Activated T-cell treated with anti-CD3 and anti-CD28 coated beads for 48 hours (primary cell): ENCODE results near the gene ARNT2.

Experiments used
- DNase-seq: peaks from one replicate; pipeline ENCODE4 v3.0.0-alpha.2; 2020; ENCODE audit warnings: low read depth

ARNT2 gene

GRCh38 chr15:80442728-80443403 is 38.7 kb downstream of the ARNT2 start:
- DNase-seq, result no peak

- no peak for DNase-seq
Observed at GRCh38 chr15:80444680-80445251, 40.6 kb downstream of the ARNT2 start.

- no peak for DNase-seq
Observed at GRCh38 chr15:80445300-80446041, 41.3 kb downstream of the ARNT2 start.

- DNase-seq, result no peak
Observed at GRCh38 chr15:80447077-80447476, 42.9 kb downstream of the ARNT2 start.

GRCh38 chr15:80449825-80450224 is 45.6 kb downstream of the ARNT2 start:
- DNase-seq, result no peak

GRCh38 chr15:80450811-80451321 is 46.7 kb downstream of the ARNT2 start:
- DNase-seq, result no peak

GRCh38 chr15:80452166-80452565 is 48.0 kb downstream of the ARNT2 start:
- no peak for DNase-seq

GRCh38 chr15:80455051-80455648 is 51.0 kb downstream of the ARNT2 start:
- no peak for DNase-seq

- DNase-seq, result peak; percentile 37
Observed at GRCh38 chr15:80455668-80456442, 51.7 kb downstream of the ARNT2 start.

GRCh38 chr15:80456517-80457492 is 52.6 kb downstream of the ARNT2 start:
- DNase-seq, result no peak

- no peak for DNase-seq
Observed at GRCh38 chr15:80457896-80458295, 53.7 kb downstream of the ARNT2 start.

- no peak for DNase-seq
Observed at GRCh38 chr15:80458580-80458979, 54.4 kb downstream of the ARNT2 start.

- DNase-seq, result no peak
Observed at GRCh38 chr15:80459380-80459779, 55.2 kb downstream of the ARNT2 start.

- no peak for DNase-seq
Observed at GRCh38 chr15:80459818-80460217, 55.6 kb downstream of the ARNT2 start.

- DNase-seq, result no peak
Observed at GRCh38 chr15:80461356-80462095, 57.3 kb downstream of the ARNT2 start.

- no peak for DNase-seq
Observed at GRCh38 chr15:80462111-80462510, 57.9 kb downstream of the ARNT2 start.

- no peak for DNase-seq
Observed at GRCh38 chr15:80462836-80463512, 58.8 kb downstream of the ARNT2 start.

GRCh38 chr15:80464951-80465625 is 60.9 kb downstream of the ARNT2 start:
- no peak for DNase-seq

GRCh38 chr15:80465626-80466005 is 61.4 kb downstream of the ARNT2 start:
- no peak for DNase-seq
